Ramos (cell line): ENCODE measurements around the gene EIF4B.
"Not testable (repeated sequence)": the region's sequence is repeated elsewhere in the genome, so short reads cannot be mapped to it uniquely, and the experiment has no call there.

Source experiments
- in situ Hi-C: fragments of 300-500 bp; cut with MboI; formaldehyde crosslinking; loops from one replicate; pipeline ENCODE4 v1.14.3; 2022; ENCODE audit warnings: low sequenced_read_pairs; ENCODE audit not compliant: unreplicated experiment

EIF4B gene

GRCh38 chr12:52992699-52993557 lies 13.3 kb upstream of the EIF4B start:
- in situ Hi-C loops = no loop called here

GRCh38 chr12:52993558-52993869 lies 12.7 kb upstream of the EIF4B start:
- in situ Hi-C loops = no loop called here

GRCh38 chr12:53004178-53004577 lies 2.1 kb upstream of the EIF4B start:
- in situ Hi-C loops = no loop called here

GRCh38 chr12:53004582-53004981 lies 1.7 kb upstream of the EIF4B start:
- in situ Hi-C loops = no loop called here

GRCh38 chr12:53005215-53005985 lies 856 bp upstream of the EIF4B start:
- in situ Hi-C loops = no loop called here

GRCh38 chr12:53006810-53007309 lies 604 bp downstream of the EIF4B start:
- in situ Hi-C loops = no loop called here

GRCh38 chr12:53007343-53007742 lies 1.1 kb downstream of the EIF4B start:
- in situ Hi-C loops = no loop called here

GRCh38 chr12:53008760-53009159 lies 2.5 kb downstream of the EIF4B start:
- in situ Hi-C loops = not testable (repeated sequence)

- in situ Hi-C loops = no loop called here
Measured at GRCh38 chr12:53010955-53011354, 4.7 kb downstream of the EIF4B start.

GRCh38 chr12:53011889-53012288 lies 5.6 kb downstream of the EIF4B start:
- in situ Hi-C loops = no loop called here

GRCh38 chr12:53012928-53013327 lies 6.7 kb downstream of the EIF4B start:
- in situ Hi-C loops = no loop called here

GRCh38 chr12:53014709-53015108 lies 8.5 kb downstream of the EIF4B start:
- in situ Hi-C loops = no loop called here

- in situ Hi-C loops = no loop called here
Measured at GRCh38 chr12:53025250-53025649, 19.0 kb downstream of the EIF4B start.

GRCh38 chr12:53027014-53027413 lies 20.8 kb downstream of the EIF4B start:
- in situ Hi-C loops = not testable (repeated sequence)

GRCh38 chr12:53031616-53032015 lies 25.4 kb downstream of the EIF4B start:
- in situ Hi-C loops = no loop called here

GRCh38 chr12:53033832-53034231 lies 27.6 kb downstream of the EIF4B start:
- in situ Hi-C loops = not testable (repeated sequence)

GRCh38 chr12:53034459-53034858 lies 28.2 kb downstream of the EIF4B start:
- in situ Hi-C loops = no loop called here

GRCh38 chr12:53036802-53037201 lies 30.5 kb downstream of the EIF4B start:
- in situ Hi-C loops = no loop called here

GRCh38 chr12:53039851-53040250 lies 33.6 kb downstream of the EIF4B start:
- in situ Hi-C loops = no loop called here

GRCh38 chr12:53042607-53043454 lies 36.6 kb downstream of the EIF4B start:
- in situ Hi-C loops = no loop called here
